ENCODE measurements around the gene ADAM12.

- TF ChIP-seq CTCF (conservative IDR thresholded peaks at IDR 0.05; ENCODE audit: low read length) (no peak), EZH2phosphoT487 (IDR thresholded peaks at IDR 0.05; ENCODE audit: borderline replicate concordance) (no peak)
These were observed 125.9 kb downstream of the ADAM12 start for GRCh38 chr10:126262233-126262838.

All from Loucy (cell line).